Aortic smooth muscle cell (primary cell): ENCODE measurements around the gene PRSS48. TPM values are rescaled to one million over a fixed set of nuclear protein-coding genes. Genes with fewer than 3 reads are reported as not detected.

Experiments used
- total RNA-seq: library from RNA; depleted of rRNA; stranded (reverse); fragments of >200 nt; gene quantifications from 2 replicates; pipeline ENCODE4 v1.2.3, GENCODE V29; 2014

Gene PRSS48, protein sequence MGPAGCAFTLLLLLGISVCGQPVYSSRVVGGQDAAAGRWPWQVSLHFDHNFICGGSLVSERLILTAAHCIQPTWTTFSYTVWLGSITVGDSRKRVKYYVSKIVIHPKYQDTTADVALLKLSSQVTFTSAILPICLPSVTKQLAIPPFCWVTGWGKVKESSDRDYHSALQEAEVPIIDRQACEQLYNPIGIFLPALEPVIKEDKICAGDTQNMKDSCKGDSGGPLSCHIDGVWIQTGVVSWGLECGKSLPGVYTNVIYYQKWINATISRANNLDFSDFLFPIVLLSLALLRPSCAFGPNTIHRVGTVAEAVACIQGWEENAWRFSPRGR
- not detected in 2 replicates for total RNA-seq

DNA sequence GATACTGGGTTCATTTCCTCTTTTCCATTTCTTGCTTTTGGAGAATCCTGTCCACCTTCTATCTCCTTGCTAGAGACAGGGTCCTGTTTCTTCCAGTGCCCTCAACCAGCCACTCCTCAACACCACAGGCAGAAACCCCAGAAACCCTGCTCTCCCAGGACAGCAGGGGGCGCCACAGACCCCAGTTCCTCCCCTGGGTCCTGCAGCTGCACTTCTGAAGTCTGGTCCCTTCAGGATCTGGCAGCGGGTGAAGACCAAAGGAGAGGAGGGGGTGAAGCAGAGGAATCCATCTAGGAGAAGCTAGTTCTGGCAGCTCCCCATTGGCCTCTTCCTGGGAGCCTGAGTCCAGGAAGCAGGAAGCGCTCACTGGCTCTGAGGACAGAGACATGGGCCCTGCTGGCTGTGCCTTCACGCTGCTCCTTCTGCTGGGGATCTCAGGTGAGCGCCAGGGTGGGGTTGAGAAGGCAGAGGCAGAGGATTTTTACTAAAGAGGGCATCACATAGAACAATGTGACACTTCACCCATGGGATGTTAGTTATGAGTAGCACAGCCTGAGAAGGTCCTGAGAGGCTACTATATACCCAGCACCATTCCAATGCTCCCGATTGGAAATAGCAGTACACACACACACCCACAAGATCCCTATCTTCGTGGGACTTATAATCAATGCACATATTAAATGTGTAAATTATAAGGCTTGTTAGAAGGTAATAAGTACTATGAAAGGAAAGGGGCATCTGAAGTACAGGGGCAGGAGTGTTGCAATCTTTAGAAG, at the start of gene PRSS48:
Gene PRSS48 (plus strand): TSS at position 375 of the 776 bp plus-strand sequence. CDS start 12 bp downstream, at position 387.

GRCh38 chr4:151325111-151325948, 48.4 kb downstream of the PRSS48 start, which contains the start of gene SH3D19:
Gene SH3D19, minus strand, starts transcription at chr4:151325605. Its CDS starts 253 bp downstream, at chr4:151325352.

Other genes with a start within 250 kb of the PRSS48 start
- gene RPS3A, start 177.5 kb upstream of the PRSS48 start, total RNA-seq, result 1,896 and 2,084 TPM in 2 replicates
- 26.0 and 47.7 TPM in 2 replicates for gene SH3D19, start 48.4 kb downstream of the PRSS48 start, total RNA-seq
- under 0.01 TPM in 1 of 2 replicates, not detected in the other for gene FHIP1A, start 132.0 kb downstream of the PRSS48 start, total RNA-seq